Epithelial cell of esophagus (primary cell): ENCODE measurements around the gene TXLNA.
A peak's percentile ranks its signal among the peaks of the same experiment; 100 is the strongest.

Experiments
- DNase-seq: peaks from one replicate; pipeline ENCODE4 v3.0.0; 2010; ENCODE audit warnings: low read depth
- H3K4me3 ChIP-seq: 2 replicates; pipeline ENCODE4 v1.5.1; 2011; ENCODE audit warnings: mild to moderate bottlenecking, low read length, control low read depth
- CTCF ChIP-seq: IDR thresholded peaks from 2 replicates; pipeline ENCODE4 v1.5.1; 2011; ENCODE audit warnings: low read depth, mild to moderate bottlenecking, low read length, control low read depth, inconsistent platforms; ENCODE audit not compliant: insufficient read depth; ENCODE audit errors: missing control alignments

The TXLNA gene

GRCh38 chr1:32178380-32179192, 889 bp upstream of the TXLNA start:
- TF ChIP-seq CTCF: no peak
- no peak for DNase-seq
- no peak overlapping the region for H3K4me3 ChIP-seq

- peak overlapping the region; percentile 47 for H3K4me3 ChIP-seq
- DNase-seq: no peak
- no peak for TF ChIP-seq CTCF
Observed at GRCh38 chr1:32179193-32179442, 357 bp upstream of the TXLNA start.

GRCh38 chr1:32180186-32181060, 948 bp downstream of the TXLNA start:
- TF ChIP-seq CTCF: no peak
- peak; percentile 46 for DNase-seq
- peak overlapping the region; percentile 47 for H3K4me3 ChIP-seq

- no peak for DNase-seq
- H3K4me3 ChIP-seq: peak overlapping the region; percentile 47
- TF ChIP-seq CTCF: no peak
Observed at GRCh38 chr1:32181065-32181464, 1.6 kb downstream of the TXLNA start.

- no peak for DNase-seq
- H3K4me3 ChIP-seq: no peak overlapping the region
- TF ChIP-seq CTCF: no peak
Observed at GRCh38 chr1:32181563-32181962, 2.1 kb downstream of the TXLNA start.

GRCh38 chr1:32182060-32182459, 2.6 kb downstream of the TXLNA start:
- no peak overlapping the region for H3K4me3 ChIP-seq
- no peak for DNase-seq
- no peak for TF ChIP-seq CTCF
